Stomach (tissue), 4 donors: ENCODE results near the gene UBR1.

Experiments
- CTCF ChIP-seq, 7 experiments: fragments of 450-650 bp in 4 of 7; fragments of 200-600 bp in 3 of 7; sonication (generic) in 3 of 7; IDR thresholded peaks; one replicate each; pipeline ENCODE4 v1.5.1; 2016 to 2019; ENCODE audit warnings: antibody characterized with exemption in 7 of 7, control low read depth in 2 of 7, mild to moderate bottlenecking in 1 of 7
- EP300 ChIP-seq: sonication (generic); formaldehyde crosslinking; IDR thresholded peaks from one replicate; pipeline ENCODE4 v1.6.1; 2017; ENCODE audit warnings: antibody characterized with exemption
- POLR2A ChIP-seq, 4 donors: fragments of 450-650 bp; IDR thresholded peaks; one replicate each; pipeline ENCODE4 v1.6.1; 2016; ENCODE audit warnings: antibody characterized with exemption in 4 of 4, control low read depth in 2 of 4, mild to moderate bottlenecking in 1 of 4, moderate library complexity in 1 of 4
- POLR2AphosphoS5 ChIP-seq, 3 donors: sonication (generic); formaldehyde crosslinking; IDR thresholded peaks; one replicate each; pipeline ENCODE4 v1.6.1; 2016; ENCODE audit warnings: antibody characterized with exemption in 3 of 3

DNA sequence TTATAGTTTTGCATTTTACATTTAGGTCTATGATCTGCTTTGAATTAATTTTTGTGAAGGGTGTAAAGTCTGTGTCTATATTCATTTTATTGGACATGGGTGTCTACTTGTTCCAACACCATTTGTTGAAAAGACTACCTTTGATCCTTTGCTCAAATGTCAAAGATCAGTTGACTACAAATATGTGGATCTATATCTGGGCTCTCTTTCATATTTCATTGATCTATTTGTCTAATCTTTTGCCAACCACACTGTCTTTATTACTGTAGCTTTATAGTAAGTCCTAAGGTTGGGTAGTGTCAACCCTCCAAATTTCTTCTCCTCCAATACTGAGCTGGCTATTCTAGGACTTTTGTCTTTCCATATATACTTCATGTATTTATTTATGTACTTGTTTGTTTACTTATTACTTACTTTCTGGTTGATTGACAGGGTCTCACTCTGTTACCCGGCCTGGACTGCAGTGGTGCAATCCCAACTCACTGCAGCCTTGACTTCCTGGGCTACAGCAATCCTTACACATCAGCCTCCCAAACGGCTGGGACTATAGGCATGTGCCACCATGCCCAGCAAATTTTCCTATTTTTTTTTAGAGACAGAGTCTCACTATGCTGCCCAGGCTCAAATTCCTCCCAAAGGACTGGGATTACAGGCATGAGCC lies 131.5 kb downstream of the UBR1 start:
- no peak for TF ChIP-seq CTCF (IDR thresholded peaks at IDR 0.05)
- TF ChIP-seq POLR2A (IDR thresholded peaks at IDR 0.05), result no peak
- TF ChIP-seq POLR2AphosphoS5 (IDR thresholded peaks at IDR 0.05), result no peak
- TF ChIP-seq EP300, result no peak
